A673 (cell line): Measurements from ENCODE around the gene SLC26A8.

Experiments used
- CTCF ChIP-seq: fragments of 300-800, 200-600 bp; sonication (generic); conservative IDR thresholded peaks from 2 replicates; pipeline ENCODE4 v1.5.1; 2017; ENCODE audit warnings: low read depth, mild to moderate bottlenecking, antibody characterized with exemption, low read length, moderate library complexity, mixed read lengths
- EZH2 ChIP-seq: fragments of 200-600 bp; sonication (generic); IDR thresholded peaks from 2 replicates; pipeline ENCODE4 v1.6.1; 2017; ENCODE audit warnings: borderline replicate concordance, low read depth, mild to moderate bottlenecking, mixed read lengths, antibody characterized with exemption, low read length; ENCODE audit not compliant: poor library complexity, severe bottlenecking

- TF ChIP-seq EZH2 (no peak), CTCF (peak; percentile 35; the same call in 1 of the 2 replicates)
Measured at GRCh38 chr6:35948725-35949124, 75.7 kb downstream of the SLC26A8 start.
